IPS DF 19.7 (cell line): ENCODE data around the gene MYOM1.

Experiments
- DNase-seq: peaks from one replicate; pipeline ENCODE4 v3.0.0-alpha.2; 2013; ENCODE audit warnings: low read depth, low spot score

MYOM1 gene

DNA sequence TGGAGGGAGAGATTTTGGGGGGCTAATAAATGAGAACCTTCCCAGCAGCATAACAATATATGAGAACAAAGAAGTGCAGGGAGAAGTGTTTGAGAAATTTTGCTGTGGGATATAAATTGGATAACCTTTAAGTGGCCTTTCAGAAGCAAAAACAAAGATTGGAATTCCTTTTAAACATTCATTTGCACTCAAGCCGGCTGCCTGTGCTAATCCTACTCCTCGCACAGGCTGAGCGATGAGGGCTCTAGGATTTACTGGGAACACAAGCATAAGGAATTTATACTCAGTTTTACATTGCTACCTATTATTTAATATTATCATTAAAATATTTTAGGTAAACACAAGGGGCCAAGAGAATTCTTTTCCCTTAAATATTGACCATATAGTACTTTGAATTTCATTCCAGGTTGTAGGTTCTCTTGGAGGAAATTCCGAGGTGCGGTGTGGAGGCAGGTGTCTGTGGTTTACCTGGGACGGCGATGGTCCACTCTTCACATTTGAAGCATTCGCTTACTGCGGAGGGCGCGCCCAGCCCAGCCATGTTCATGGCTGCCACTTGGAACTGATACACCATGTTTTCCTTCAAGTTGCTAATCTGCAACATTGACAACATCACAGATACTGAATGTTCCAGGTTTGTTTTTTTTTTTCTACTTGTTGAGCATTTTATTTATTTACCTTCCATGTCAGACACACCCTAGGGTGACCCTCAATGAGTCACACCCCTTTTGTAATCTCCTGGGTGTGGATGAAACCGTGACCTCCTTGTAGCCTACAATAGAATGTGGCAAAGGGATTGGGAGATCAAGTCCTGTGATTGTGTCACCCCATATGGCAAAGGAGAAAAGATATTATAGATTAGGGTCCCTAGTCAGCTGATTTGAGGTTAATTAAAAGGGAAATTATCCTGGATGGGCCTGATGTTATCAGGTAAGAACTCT is 100.1 kb downstream of the MYOM1 start:
- DNase-seq = no peak

DNA sequence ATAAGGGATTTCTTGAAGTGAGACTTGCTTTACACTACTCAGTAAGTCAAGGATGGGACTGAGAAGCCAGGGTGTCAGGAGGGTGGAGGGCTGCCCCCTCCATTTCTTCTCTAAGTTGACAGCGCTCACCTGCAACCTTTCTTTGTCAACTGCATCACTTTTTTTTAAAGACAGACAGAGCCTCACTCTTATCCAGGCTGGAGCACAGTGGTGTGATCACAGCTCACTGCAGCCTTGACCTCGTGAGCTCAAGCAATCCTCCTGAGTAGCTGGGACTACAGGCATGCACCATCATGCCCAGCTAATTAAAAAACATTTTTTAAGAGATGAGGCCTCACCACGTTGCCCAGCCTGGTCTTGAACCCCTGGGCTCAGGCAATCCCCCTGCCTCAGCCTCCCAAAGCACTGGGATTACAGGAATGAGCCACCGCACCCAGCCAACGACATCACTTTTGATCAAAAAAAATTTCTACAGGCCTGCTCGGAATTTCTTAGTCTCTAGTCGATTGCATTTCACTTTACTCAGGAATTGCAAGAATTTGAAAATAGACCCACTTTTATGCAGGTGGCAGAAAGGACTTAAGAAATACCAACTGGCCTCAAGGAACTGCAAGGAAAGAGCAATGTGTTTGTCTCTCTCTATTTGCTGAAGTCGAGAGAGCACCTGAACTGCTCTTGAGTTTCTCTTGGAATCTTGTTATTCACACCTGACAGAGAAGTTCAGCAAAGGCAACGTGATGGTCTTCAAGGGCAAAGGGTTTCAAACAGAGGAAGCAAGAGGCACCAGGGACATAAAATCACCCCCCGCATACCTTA is 101.4 kb downstream of the MYOM1 start:
- DNase-seq = no peak

DNA sequence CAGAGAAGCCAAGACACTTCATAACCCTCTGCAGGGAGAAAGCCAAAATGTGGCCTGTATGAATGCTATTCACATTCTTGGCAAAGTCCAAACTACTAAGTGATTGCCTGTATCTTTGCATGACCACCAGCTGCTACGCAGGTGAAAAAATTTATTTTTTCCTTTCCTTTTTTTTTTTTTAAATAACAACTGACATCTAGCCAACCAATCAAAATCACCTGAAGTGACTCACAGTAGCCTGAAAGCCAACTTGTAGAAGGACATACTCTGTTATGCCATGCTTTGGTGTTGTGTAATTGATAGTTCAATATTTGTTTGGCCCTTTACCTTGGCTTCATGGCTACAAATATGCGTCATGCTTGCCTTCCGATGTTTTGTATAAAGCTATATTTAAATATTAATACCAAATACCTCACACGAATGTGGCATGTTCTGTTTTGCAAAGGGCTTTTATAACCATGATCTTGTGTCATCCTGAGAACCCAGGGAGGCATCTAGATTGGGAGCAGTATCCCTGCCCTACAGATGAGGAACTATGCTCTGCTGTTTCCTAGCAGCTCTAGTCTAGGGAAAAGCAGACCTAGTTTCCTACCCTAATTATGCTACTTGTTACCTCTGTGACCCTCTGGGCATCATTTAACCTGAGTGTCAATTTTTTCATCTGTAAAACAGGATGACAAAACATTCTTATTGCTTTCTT is 102.1 kb downstream of the MYOM1 start:
- no peak for DNase-seq

DNA sequence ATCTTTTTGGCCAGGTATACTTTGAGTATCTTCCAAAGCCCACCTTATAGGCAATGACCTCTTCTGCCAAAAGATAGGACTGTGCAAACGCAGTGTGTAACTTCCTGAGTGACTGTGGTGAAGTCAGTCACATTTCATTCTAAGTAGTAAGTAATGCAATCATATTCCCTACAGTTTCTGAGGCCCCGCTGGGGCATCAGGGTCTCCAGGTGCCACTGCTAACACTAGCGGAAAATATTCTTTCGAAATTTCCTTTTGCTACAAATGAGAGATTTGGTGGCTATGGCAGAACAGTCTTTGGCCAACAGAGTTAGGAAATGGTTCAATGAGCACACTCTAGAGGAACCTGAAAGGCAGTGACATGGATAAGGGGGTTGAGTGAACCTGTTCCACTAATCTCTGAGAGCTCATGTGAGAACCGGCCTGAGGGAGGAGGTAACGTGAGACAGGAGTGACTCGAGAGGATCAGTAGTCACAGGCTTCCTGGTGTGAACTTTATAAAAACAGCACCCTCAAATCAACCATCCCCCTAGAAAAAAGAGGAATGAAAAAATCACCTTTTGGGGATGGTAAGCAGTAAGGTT is 104.2 kb downstream of the MYOM1 start:
- DNase-seq = no peak

DNA sequence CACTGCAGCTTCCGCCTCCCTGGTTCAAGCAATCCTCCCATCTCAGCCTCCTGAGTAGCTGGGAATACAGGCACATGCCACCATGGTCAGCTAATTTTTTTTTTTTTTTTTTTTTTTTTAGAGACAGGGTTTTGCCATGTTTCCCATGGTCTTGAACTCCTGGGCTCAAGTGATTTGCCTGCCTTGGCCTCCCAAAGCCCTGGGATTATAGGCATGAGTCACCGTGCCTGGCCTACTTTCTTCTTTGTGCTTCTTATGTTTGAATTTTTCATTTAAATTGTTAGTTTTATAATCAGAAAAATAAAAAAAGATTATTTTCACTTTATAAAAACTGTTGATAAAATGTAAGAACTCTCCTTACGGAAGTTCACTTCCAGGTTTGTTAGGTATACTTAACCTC is 105.3 kb downstream of the MYOM1 start:
- no peak for DNase-seq

DNA sequence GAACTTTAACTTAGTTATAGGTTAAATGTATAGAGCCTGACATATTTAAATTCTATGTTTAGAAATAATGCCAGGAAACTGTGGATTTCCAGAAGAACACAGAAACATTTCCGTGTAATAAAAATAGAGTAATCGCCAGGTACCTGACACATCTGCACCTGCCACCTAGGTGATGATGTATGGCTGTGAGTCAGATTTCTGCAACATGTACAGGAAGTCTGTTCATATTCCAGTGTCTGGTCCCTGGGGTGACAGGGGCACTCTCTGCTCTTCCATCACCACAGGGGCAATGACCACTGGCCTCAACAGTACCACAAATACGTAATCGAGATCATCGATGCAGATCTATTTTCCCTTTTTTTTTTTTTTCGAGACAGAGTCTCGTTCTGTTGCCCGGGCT is 105.7 kb downstream of the MYOM1 start:
- DNase-seq = no peak

DNA sequence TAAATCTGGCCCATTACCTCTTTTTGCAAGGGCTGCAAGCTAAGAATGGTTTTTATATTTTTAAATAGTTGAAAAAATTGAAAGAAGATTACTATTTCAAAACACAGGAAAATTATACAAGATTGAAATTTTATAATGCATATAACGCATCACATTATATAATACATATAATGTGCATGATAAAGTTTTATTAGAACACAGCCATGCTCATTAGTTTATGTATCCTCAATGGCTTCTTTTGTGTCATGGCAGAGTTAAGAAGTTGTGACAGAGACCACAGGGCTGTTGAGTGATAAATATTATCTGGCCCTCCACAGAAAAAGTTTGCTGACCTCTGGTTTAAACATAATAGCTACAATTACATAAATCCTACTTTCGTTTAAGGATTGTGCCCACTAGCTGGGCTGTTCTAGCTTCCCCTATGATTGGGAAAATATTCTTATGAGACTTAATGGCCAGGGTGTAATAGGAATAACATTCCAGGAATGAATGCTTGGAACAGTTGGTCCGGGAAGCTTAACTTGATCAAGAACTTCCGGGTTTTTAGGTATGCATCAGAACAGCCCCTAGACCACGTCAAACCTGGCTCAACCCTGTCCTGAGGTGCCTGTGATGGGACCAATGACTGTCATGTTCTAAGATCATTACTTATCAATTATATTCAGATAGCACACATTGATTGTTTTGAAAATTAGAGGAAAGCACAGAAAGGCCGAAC is 108.1 kb downstream of the MYOM1 start:
- DNase-seq = no peak

DNA sequence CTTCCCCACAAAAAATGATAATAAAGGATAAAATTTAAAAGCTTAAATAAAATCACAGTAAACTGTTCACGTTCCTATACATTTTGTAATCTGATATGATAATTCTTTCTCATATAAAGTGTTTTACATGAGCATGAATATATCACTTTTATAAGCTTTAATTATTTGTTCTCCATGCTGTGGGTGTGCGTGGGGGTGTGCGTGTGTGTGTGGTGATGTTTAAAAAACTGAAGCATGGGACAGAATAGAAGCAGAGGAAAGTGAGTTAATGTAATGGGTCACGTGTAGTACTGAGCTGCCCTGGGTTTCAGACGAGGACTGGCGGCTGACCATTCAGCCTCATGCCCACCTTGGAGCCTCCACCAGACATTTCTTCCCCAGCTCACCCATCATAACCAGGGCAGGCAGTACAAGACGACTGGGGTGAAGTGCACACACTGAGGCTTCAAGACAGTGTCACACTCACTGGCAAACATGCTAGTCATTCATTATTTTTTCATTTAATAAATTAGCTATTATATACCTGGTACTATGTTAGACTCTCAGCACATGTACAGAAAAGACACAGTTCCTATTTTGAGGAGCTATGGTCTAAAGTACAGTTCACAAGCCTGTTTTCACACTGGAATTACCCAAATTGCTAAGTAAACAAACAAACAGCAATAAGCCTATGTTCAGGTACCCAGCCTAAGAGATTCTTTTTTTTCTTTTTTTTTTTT is 109.6 kb downstream of the MYOM1 start:
- DNase-seq = no peak

DNA sequence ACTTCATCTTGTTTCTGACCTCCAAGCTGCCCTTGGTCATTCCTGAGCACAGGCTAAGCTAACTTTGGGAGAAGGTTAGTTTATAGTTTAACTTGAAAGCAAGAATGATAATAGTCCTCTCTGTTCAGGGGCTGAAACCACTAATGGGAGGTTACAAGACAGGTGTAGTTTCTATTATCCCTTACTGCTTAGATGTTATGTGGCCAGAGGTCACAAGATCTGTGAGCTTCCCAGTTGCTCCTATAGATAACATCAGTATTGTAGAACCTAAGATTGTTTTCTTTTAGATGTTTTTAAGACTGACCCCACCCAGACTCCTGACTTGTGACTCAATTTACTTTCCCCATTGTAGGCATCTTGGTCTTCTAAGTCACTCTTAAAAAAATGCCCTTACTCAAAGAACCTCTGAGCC is 112.0 kb downstream of the MYOM1 start:
- no peak for DNase-seq

DNA sequence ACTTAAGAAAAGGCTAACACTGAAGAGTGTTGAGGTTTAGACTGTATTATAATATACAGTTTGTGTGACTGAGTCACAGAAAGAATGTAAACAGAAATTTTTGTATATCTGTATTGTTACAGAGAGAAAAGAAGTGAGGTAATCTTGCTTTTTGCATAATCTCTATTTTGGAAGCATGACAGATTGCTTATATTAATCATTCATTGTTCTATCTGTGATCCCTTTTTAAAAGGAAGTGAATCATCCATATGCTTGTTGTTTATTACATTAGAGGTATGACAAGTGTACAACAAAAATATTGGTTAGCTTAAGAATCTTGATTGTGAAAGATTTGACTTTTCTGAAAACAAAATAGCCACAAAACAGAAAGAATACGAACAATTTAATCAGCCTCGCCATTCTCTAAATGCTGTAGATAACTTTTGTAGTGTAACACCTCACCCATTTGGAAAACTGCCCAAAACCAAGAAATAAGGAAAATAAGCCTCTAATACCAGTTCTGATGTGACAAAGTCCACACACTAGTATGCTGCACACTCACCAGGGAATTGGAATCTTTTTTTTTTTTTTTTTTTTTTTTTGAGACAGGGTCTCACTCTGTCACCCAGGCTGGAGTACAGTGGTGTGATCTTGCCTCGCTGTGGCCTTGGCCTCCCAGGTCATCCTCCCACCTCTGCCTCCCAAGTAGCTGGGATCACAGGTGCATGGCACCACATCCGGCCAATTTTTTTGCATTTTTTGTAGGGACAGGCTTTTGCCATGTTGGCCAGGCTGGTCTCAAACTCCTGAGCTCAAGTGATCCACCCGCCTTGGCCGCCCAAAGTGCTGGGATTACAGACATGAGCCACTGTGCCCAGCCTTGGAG is 115.3 kb downstream of the MYOM1 start:
- no peak for DNase-seq

DNA sequence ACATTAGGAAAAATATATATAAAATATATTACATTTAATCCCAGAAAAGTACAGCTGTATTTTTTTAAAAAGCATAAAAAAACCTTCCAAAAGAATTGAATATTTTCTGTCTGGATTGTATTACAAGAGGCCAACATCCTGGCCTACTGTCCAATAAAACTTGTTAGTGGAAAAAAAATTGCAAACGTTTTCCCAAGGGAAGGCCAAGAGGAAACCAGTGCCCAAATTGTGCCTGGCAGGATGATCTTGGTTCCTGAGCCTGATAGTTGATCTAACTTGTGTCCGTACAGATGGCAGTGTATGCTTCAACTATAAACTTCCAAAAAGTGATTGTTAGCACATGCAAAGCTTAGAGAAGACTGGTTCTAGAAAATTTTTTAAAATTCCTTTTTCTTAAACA is 116.2 kb downstream of the MYOM1 start:
- DNase-seq = no peak

DNA sequence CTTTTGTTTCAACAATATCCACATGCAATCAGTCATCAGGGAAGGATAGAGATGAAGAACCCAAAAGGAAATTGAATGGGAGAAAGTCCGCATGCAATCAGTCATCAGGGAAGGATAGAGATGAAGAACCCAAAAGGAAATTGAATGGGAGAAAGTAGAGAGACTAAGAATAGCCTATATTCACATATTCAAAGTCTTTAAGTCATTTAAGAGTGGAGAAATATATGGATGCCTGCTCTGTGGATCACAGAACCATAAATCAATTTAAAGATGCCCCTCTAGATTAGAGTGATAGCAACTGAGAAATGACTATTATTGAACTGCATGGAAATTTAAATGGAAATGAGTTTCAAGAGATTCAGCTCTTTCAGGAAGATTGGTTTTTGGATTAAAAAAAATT is 116.8 kb downstream of the MYOM1 start:
- no peak for DNase-seq

DNA sequence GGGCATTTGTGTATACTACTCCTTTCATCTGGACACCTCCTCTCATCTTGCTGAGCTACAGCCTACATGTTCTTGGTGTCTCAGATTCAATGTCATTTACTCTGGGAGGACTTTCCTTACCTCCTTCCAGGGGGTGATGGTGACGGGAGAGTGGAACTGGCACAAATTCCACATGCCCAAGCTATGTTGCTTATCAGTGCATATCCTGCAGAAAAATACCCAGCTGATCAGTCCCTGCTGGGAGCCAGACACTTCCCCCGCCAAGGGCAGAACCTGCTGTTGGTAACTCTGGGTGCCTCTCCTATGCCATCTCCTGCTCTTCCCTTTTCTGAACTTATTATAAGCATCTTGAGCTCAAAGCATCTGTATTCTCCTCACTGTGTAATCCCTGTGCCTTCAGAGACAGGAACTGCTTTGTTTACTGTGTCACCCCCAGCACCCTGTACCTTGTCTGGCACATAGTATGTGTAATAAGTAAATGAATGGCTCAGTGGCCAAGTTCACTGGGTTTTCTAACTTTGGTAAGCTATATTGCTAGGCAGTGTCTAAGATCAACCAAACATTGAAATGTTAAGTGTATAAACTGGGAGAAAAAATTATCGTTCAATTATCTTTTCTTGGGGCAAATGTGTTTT is 119.2 kb downstream of the MYOM1 start:
- DNase-seq = no peak

DNA sequence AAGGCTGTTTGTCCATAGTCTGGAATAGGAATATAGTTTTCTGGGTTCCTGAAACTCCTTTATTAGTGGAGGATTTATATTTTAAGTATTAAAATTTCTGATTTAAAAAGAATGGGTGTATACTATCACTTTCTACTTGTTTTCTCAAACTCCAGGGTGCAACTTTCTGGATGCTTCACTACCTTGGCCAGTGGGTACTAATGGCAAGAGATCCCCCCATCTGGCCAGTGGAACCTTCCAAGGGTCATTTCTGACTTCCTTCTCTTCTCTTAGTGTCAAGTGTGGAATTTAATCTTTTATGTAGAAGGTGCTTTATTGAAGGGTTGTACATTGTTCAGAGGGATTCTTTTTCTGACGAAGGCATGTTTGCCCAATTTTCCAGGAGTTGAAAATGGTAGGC is 120.4 kb downstream of the MYOM1 start:
- DNase-seq = no peak

DNA sequence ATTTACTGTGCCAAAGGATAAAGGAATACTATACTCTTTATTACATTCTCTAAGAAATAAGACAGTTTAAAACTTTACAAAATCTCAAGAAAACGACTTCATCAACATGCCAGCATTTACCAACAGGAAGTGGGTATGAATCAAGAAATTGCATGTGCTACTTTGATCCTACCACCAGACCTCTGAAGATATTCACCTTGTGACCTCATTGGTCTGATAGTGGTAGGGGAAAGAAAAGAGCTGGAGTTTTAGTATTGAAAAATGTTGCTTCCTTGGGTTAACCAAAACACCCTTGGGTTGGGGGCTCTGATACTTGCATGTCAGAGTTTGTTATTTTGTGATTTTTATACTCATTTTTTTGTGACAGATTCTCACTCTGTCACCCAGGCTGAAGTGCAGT is 122.7 kb downstream of the MYOM1 start:
- no peak for DNase-seq

DNA sequence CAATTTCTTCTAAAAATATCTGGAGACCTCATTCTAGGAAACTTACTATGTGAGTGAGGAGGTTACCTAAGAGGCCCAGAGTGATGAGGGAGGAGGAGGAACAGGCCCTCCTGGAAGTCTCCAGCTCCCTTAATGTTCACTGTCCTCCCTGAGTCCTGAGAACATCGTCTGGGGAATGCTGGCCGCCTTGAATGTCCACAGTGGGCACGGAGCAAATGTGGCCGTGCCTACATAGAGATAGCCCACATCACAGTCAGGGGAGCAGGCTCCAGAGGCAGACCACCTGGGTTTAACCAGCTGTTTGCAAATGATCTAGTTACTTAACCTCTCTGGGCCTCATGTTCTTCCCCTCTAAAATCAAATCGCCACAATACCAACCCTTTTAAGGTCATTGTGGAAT is 123.8 kb downstream of the MYOM1 start:
- no peak for DNase-seq

DNA sequence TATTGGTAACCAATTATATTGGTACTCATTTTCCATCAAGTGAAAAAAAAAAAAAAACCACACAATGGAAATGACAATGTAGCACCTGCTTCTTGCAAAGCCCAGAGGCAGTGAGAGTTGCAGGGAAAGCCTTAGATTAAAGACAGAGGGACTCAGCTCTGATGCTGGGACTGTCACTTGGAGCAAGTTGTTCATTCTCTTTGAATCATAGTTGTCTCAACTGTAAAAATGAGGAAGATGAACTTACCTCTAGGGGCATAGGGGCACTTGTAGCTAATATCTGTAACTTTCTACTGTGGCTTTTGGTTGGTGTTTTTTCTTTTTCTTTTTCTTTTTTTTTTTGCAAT is 125.5 kb downstream of the MYOM1 start:
- no peak for DNase-seq

DNA sequence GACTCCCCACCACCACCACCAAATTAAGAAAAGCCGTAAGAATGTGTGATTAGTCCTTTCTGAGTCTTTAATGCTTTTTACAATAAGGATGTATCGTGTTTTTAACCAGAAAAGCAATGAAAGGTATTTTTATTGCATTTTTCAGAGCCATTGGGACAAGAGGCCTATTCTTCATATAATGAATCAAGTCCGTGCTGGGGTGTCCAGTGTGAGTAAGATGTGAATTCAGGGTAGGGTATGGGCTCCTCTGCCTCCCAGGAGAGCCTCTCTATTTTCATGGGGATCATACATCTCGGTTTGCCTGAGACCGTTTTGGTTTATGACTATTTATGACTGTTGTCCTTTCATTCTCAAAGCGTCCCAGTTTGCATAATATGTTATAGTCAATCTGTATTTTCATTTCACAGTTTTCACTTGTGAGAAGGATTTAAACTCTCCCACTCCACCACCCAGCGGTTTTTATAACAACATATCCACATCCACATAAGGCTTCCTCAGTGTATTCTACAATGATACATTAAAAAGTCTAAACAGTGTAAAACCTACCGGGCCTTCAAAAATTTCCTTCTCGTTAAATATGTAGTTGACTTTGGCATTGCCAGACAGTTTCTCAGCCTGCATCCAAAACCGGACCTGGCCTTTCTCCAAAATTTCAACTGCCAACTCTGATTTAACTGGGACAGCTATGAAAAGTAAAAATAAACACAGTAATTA is 126.0 kb downstream of the MYOM1 start:
- no peak for DNase-seq

DNA sequence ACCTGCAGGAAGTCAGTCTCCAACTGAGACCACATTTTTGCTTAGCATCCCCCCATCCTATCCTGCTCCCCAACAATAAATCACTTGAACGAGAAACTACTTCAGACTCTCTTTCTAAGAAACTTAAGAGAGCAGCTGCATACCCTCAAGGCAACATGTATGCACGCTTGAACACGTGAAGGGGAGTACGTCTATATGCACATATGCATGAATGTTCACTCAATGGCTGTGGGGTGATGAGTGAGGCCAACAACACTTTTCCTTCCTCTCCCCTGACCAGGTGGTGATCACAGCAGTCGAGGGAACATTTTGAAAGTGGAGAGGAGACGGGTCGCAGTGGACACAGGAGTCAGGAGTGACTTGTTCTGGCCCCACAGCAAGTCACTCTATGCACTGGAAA is 127.0 kb downstream of the MYOM1 start:
- DNase-seq = no peak
